Ectodermal cell (in vitro differentiated cells): ENCODE measurements around the gene CAND2.

Experiments
- H3K27ac ChIP-seq: 2 replicates; pipeline ENCODE4 v1.7.0; 2013; ENCODE audit warnings: mild to moderate bottlenecking, low read depth, low read length; ENCODE audit not compliant: insufficient read depth, poor library complexity, severe bottlenecking
- H3K27me3 ChIP-seq: 2 replicates; pipeline ENCODE4 v1.7.0; 2013; ENCODE audit warnings: mild to moderate bottlenecking, low read length; ENCODE audit not compliant: insufficient read depth, control insufficient read depth, poor library complexity, severe bottlenecking
- H3K36me3 ChIP-seq: one replicate; pipeline ENCODE4 v1.7.0; 2013; ENCODE audit warnings: low read length; ENCODE audit not compliant: control insufficient read depth, insufficient read depth
- H3K4me1 ChIP-seq: one replicate; pipeline ENCODE4 v1.7.0; 2013; ENCODE audit warnings: low read length; ENCODE audit not compliant: control insufficient read depth, insufficient read depth
- H3K4me3 ChIP-seq: 2 replicates; pipeline ENCODE4 v1.7.0; 2013; ENCODE audit warnings: low read depth, low read length, control low read depth; ENCODE audit not compliant: insufficient read depth
- H3K9me3 ChIP-seq: 2 replicates; pipeline ENCODE4 v1.7.0; 2013; ENCODE audit warnings: mild to moderate bottlenecking, low read length, moderate library complexity; ENCODE audit not compliant: control insufficient read depth
- WGBS, 2 experiments: methylation state at CpG; one replicate each; pipeline ENCODE4 v1.1.7; 2013; ENCODE audit warnings: missing lambda C conversion rate in 2 of 2; 5-methylcytosine and 5-hydroxymethylcytosine counted together

CAND2 gene

DNA sequence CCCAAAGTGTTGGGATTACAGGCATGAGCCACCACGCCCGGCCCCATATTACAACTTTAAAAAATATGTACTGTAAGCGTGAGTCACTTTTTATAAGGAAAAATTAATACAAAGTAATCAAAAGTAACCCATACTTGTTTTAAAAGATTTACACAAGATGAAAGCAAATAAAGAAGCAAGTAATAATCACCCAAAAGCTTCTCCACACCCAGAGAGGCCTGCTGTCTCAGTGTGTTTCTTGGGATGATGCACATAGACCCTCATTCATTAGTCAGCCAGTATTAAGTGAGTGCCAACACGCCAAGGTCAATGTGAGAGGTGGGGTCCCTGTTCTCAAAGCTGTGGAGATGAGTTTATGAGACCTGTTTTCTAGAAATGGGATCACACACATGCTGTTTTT is 32.9 kb downstream of the CAND2 start:
- Histone ChIP-seq H3K9me3 (no peaks in the 10 kb centered on the region), H3K27ac (no peak overlapping the region), H3K36me3 (peaks cover 14% of the 10 kb centered on the region), H3K4me3 (no peak overlapping the region), H3K27me3 (no peaks in the 10 kb centered on the region), H3K4me1 (no peaks in the 10 kb centered on the region)
- WGBS, 2 experiments, result 70 to 95% methylated on average over 1 to 3 of the region's 4 CpGs

DNA sequence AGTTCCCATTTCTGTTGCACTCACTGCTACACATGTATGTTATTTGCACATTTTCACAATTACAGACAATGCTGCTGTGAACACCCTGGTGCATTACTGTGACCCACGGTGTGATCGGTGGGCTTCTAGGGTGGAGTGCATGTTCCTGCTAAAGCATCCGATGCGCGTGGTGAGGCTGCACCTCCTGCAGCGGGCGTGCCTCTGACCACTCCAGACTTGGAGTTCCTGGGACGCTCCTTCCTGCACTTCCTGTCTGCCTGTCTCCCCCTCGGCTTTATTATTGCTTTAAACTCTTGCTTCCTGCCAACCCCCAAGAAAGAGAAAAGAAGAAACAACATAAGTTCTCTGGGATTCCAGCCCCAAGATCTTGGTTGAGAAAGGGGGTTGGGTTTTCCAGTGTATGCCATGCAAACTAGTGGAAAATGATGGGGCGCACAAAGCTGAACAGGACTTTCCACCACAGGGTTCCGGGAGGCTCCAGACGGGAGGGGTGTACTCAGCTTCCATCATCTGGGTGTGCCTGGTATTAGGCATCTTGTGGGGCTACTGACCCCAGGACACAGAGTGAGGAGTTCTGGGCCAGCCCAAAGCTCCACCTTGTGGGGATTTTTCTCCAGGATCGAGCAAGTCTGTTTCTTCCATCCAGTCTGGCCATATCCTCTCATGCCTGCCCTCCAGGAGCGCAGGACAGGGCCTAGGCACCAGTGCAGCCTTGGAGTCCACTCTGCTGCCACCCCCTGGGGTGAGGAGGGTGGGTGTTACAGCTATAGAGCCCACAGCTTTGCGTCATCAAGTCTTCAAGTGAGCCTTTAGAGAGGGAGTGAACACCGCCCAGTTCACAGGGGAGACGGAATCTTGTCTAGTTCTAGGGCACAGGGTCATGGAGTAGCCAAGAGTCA is 33.7 kb downstream of the CAND2 start:
- no peaks in the 10 kb centered on the region for H3K4me1 ChIP-seq
- no peaks in the 10 kb centered on the region for H3K9me3 ChIP-seq
- H3K27ac ChIP-seq, result no peak overlapping the region
- H3K36me3 ChIP-seq, result peaks cover 15% of the 10 kb centered on the region
- H3K4me3 ChIP-seq, result no peak overlapping the region
- H3K27me3 ChIP-seq, result no peaks in the 10 kb centered on the region
- WGBS, 2 experiments, result 92 to 94% methylated on average over 17 of the region's 17 CpGs

DNA sequence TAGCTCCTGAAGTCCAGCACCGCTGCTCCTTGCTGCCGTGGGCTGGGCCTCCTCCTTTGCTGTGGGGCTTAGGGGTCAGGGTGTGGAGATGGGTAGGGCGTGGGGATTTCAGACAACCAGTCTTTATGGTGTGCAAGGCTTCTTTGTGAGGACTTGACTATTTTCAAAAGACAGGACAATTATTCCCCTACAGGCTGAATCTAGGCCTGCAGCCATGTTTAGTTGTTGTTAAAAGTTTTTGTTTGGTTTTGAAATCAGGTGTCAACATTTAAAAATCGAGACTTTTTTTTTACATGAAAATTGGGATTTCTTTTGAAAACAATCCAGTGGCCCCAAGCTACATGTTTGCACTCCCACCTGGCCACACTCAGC is 34.3 kb downstream of the CAND2 start:
- Histone ChIP-seq H3K27me3 (no peaks in the 10 kb centered on the region), H3K4me3 (no peak overlapping the region), H3K27ac (no peak overlapping the region), H3K9me3 (no peaks in the 10 kb centered on the region), H3K36me3 (peaks cover 17% of the 10 kb centered on the region), H3K4me1 (no peaks in the 10 kb centered on the region)
- WGBS, 2 experiments, result 93% methylated on average over 4 of the region's 4 CpGs

DNA sequence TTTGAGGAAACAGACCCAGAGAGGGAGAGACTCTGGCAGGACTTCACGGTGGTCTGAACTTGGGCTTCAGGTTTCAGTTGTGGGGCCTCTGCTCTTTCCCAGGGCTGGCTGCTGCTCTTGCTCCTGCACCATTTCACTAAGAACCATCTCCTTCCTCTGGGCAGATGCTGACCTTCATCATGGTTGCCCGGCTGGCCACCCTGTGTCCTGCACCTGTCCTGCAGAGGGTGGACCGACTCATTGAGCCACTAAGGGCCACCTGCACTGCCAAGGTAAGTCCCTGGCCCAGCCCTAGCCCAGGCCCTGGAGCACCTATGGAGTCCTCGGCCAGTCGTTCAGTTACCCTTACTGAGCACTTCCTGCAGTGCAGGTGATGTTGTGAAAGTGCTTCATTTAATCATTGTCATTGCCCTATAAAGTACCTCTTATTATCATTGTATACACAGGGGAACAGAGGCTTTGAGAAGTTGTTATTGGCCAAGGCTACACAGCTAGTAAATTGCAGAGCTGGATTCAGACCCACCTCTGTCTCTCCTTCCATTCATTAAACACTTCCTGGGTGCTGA is 34.9 kb downstream of the CAND2 start:
- WGBS, 2 experiments, result 86 to 94% methylated on average over 5 of the region's 5 CpGs
- no peak overlapping the region for H3K4me3 ChIP-seq
- no peak overlapping the region for H3K27ac ChIP-seq
- no peaks in the 10 kb centered on the region for H3K9me3 ChIP-seq
- H3K4me1 ChIP-seq, result no peaks in the 10 kb centered on the region
- no peaks in the 10 kb centered on the region for H3K27me3 ChIP-seq
- H3K36me3 ChIP-seq, result peaks cover 23% of the 10 kb centered on the region

- Histone ChIP-seq H3K36me3 (peaks cover 33% of the 10 kb centered on the region), H3K4me1 (no peaks in the 10 kb centered on the region), H3K4me3 (no peak overlapping the region), H3K27ac (no peak overlapping the region), H3K27me3 (no peaks in the 10 kb centered on the region), H3K9me3 (no peaks in the 10 kb centered on the region)
- WGBS, 2 experiments, result 93 to 95% methylated on average over 7 of the region's 7 CpGs
Measured at GRCh38 chr3:12832350-12833221, 36.1 kb downstream of the CAND2 start.

DNA sequence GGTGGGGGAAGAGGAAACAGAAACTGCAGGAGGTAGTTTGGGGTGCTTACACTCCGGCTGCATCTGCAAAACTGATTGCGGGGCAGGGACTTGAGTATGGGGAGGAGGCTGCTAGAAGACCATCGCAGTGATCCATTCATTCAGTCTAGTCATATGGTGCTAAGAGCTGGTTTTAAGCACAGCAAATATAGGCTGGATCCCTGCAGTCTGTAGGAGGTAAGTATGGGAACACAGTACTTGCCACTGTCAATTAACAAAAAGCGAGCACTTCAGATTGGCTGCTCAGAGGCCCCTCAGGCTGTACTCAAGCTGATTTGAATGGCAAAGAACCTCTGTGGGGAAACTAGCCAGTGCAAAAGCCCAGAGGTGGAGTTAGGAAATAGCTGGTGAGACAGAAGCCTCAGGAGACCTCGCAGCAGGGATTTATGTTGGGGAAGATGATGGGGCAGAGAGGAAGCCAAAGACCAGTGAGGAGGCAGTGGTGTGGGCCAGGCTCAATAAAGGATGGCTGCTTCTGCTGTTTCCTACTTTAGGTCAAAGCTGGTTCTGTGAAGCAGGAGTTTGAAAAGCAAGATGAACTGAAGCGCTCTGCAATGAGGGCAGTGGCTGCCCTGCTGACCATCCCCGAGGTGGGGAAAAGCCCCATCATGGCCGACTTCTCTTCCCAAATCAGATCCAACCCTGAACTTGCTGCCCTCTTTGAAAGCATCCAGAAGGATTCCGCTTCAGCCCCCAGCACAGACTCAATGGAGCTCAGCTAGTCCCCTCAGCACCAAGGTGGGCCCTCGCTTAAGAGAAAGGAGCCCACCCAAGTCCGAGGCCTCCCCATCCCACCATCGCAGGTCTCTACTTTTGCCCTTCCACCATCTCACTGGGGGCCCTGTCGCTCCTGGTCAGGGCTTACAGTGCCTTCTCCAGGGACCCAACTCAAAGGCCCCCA is 37.0 kb downstream of the CAND2 start:
- H3K27ac ChIP-seq, result no peak overlapping the region
- no peak overlapping the region for H3K4me3 ChIP-seq
- H3K27me3 ChIP-seq, result no peaks in the 10 kb centered on the region
- H3K4me1 ChIP-seq, result no peaks in the 10 kb centered on the region
- H3K9me3 ChIP-seq, result no peaks in the 10 kb centered on the region
- 83 to 84% methylated on average over 13 of the region's 13 CpGs for WGBS, 2 experiments
- H3K36me3 ChIP-seq, result peaks cover 41% of the 10 kb centered on the region

DNA sequence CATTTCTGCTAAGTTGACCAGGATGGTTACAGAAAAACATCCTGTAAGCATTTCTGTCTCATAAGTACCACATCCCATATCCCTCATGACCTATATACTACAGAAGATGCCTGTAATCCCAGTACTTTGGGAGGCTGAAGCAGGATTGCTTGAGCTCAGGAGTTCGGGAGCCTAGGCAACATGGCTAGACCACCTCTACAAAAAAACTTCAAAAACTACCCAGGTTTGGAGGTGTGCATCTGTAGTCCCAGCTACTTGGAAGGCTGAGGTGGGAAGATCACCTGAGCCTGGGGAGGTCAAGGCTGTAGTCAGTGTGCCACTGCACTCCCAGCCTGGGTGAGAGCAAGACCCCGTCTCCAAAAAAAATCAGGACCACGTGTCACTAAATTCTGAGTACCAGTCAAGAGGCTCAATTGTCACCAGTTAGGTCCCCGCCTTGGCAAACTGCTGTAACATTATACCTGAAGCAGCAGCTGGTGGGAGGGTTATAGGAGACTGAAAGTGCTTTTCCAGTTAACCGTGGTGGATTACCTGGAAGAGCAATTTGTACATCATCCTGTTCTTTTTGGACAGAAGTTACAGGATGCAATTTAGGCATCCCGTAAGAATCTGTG is 38.7 kb downstream of the CAND2 start:
- H3K9me3 ChIP-seq, result no peaks in the 10 kb centered on the region

DNA sequence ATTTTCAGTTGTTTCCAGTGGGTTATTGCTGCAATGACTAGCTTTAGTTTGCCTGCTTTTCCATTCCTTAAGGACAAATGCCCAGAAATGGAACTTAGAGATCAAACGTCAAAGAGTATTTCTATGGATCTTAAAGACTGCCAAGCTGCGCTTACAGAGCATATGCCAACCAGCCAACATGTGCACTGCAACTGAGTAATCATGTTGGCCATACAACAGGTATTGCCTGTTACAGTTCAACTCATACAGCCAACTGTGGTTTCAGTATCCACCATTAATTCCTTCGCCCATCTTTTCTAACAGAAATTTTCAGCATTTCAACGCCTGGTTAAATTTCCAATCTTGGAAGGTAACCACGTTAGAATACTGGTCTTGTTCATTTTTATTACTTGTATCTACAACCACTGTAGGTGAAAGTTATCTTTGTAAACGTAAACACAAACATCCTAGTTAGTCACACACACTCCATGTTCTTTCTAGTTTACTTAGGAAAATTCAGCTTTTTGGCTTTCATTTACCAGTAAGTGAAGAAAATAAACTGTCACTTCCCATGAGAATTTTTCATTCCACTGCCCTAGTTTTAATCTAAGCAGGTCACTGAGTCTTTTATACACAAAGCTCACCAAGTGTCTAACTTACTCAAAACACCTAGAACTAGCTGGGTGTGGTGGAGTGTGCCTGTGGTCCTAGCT is 41.0 kb downstream of the CAND2 start:
- H3K27me3 ChIP-seq, result no peaks in the 10 kb centered on the region
- WGBS, 2 experiments, result 95 to 97% methylated on average over 5 to 6 of the region's 6 CpGs
- H3K36me3 ChIP-seq, result peaks cover 56% of the 10 kb centered on the region
- peaks cover 17% of the 10 kb centered on the region for H3K4me1 ChIP-seq
- no peak overlapping the region for H3K27ac ChIP-seq
- H3K4me3 ChIP-seq, result no peak overlapping the region
- H3K9me3 ChIP-seq, result no peaks in the 10 kb centered on the region

More for the DNA sequence above, 38.7 kb downstream of the CAND2 start:
- Histone ChIP-seq H3K4me3 (no peak overlapping the region), H3K27me3 (no peaks in the 10 kb centered on the region), H3K36me3 (peaks cover 56% of the 10 kb centered on the region), H3K4me1 (peaks cover 15% of the 10 kb centered on the region), H3K27ac (no peak overlapping the region)
- 93 to 95% methylated on average over 6 of the region's 6 CpGs for whole genome bisulfite sequencing, 2 experiments
